Ovary (tissue), 9 donors: ENCODE data around the gene PITPNB. TPM values are rescaled to one million over a fixed set of nuclear protein-coding genes. Genes with fewer than 3 reads are reported as not detected.

Experiments used
- DNase-seq, 5 donors: peaks; one replicate each; pipeline ENCODE4 v3.0.0-alpha.2; 2019 to 2020
- H3K27ac ChIP-seq, 2 donors: fragments of 200-600 bp; one replicate each; pipeline versions ENCODE4 v1.5.1 to v1.8.0; 2019 to 2022
- H3K27me3 ChIP-seq: fragments of 200-600 bp; one replicate; pipeline ENCODE4 v1.8.0; 2022
- H3K36me3 ChIP-seq: fragments of 200-600 bp; sonication (generic); one replicate; pipeline ENCODE4 v1.5.1; 2019
- H3K4me1 ChIP-seq: one replicate; pipeline ENCODE4 v1.8.1; 2013; ENCODE audit warnings: mild to moderate bottlenecking, moderate library complexity; ENCODE audit not compliant: insufficient read depth
- H3K4me3 ChIP-seq: fragments of 200-600 bp; sonication (generic); one replicate; pipeline ENCODE4 v1.5.1; 2017
- H3K9me3 ChIP-seq, 2 donors: fragments of 200-600 bp in 1 of 2; sonication (generic) in 1 of 2; one replicate each; pipeline versions ENCODE4 v1.5.1 to v1.8.1; 2013 to 2019; ENCODE audit warnings: mild to moderate bottlenecking in 1 of 2, moderate library complexity in 1 of 2
- CTCF ChIP-seq, 3 donors: fragments of 450-650 bp in 2 of 3; fragments of 200-600 bp in 1 of 3; IDR thresholded peaks; one replicate each; pipeline versions ENCODE4 v1.5.1 to v1.8.0; 2016 to 2022; ENCODE audit warnings: antibody characterized with exemption in 3 of 3, mild to moderate bottlenecking in 1 of 3
- EP300 ChIP-seq: sonication (generic); formaldehyde crosslinking; IDR thresholded peaks from one replicate; pipeline ENCODE4 v1.6.1; 2017; ENCODE audit warnings: antibody characterized with exemption
- POLR2A ChIP-seq: fragments of 450-650 bp; IDR thresholded peaks from one replicate; pipeline ENCODE4 v1.6.1; 2017; ENCODE audit warnings: antibody characterized with exemption, mild to moderate bottlenecking, moderate library complexity
- WGBS, 3 donors: extraction: QIAGEN DNeasy Blood & Tissue Kit in 1 of 3; methylation state at CpG; one replicate each; pipeline versions ENCODE4 v1.1.5 to v1.1.7; 2013 to 2017; 5-methylcytosine and 5-hydroxymethylcytosine counted together
- intact Hi-C, 4 donors: fragments of 100-400 bp; cut with DNase I; formaldehyde crosslinking; loops; one replicate each; pipeline versions ENCODE4 v1.11.0 to v1.15.1; 2022 to 2023
- polyA plus RNA-seq, 2 donors: library from polyadenylated mRNA; stranded (reverse); fragments of 200-250 nt in 1 of 2; fragments of 350-450 nt in 1 of 2; fragmentation: Illumina TruSeq in 1 of 2; extraction: RNeasy Lipid Tissue Mini Kit (QIAGEN cat#74804) in 1 of 2; gene quantifications; one replicate each; pipeline ENCODE4 v1.2.3, GENCODE V29; 2013 to 2014
- total RNA-seq, 7 donors: library from RNA; depleted of rRNA in 2 of 7; stranded (reverse); fragments of >200 nt in 2 of 7; fragmentation: NEBNext Ultra II Directional in 3 of 7; extraction: Animal tissue kit (Norgen Biotek cat#: 25700) in 3 of 7; gene quantifications; one replicate each; pipeline versions ENCODE4 v1.1.0 to v1.2.4, GENCODE V29; 2016 to 2023
- donor health status: DM: no; HTN: no; CAD: no; lungs with moderate emphysema.
- donor health status: DM: no; HTN: no; CAD: no.
- donor health status: Bipolar disorder and iron deficiency.
- donor health status: DM: yes; HTN: yes; CAD: no.
- donor health status: DM: no; HTN: no; CAD: no.
- donor health status: DM: yes; HTN: yes; CAD: no.

PITPNB gene
- total and polyA plus RNA-seq, 9 donors = 26.6 to 77.2 (median 60.9) TPM

GRCh38 chr22:27814993-27815392 is 104.1 kb downstream of the PITPNB start:
- 87 to 91% (median 87%) methylated on average over 6 of the region's 6 CpGs for WGBS, 3 donors
- no peak for TF ChIP-seq EP300
- TF ChIP-seq POLR2A = no peak
- no peak for TF ChIP-seq CTCF (IDR thresholded peaks at IDR 0.05)
- H3K36me3 ChIP-seq = no peaks in the 10 kb centered on the region
- no peaks in the 10 kb centered on the region for H3K9me3 ChIP-seq
- H3K4me1 ChIP-seq = peaks cover 8% of the 10 kb centered on the region
- intact Hi-C loops = no loop called here
- H3K27me3 ChIP-seq = no peaks in the 10 kb centered on the region
- no peak overlapping the region for H3K4me3 ChIP-seq
- DNase-seq = no peak
- H3K27ac ChIP-seq = no peak overlapping the region

GRCh38 chr22:27811778-27812177 is 107.3 kb downstream of the PITPNB start:
- Histone ChIP-seq H3K4me1 (peaks cover 8% of the 10 kb centered on the region), H3K27ac (peak overlapping the region in 1 of 2 donors; percentile 62), H3K27me3 (no peaks in the 10 kb centered on the region), H3K36me3 (no peaks in the 10 kb centered on the region), H3K9me3 (no peaks in the 10 kb centered on the region), H3K4me3 (no peak overlapping the region)
- TF ChIP-seq CTCF (IDR thresholded peaks at IDR 0.05) (no peak), EP300 (no peak), POLR2A (no peak)
- intact Hi-C loops = no loop called here
- DNase-seq = no peak
- WGBS, 3 donors = 97 to 100% (median 97%) methylated on average over 3 of the region's 3 CpGs

- peaks cover 8% of the 10 kb centered on the region for H3K4me1 ChIP-seq
- H3K4me3 ChIP-seq = no peak overlapping the region
- DNase-seq = peak; percentile 82 to 91 (median 82)
- H3K9me3 ChIP-seq = no peaks in the 10 kb centered on the region
- intact Hi-C loops = no loop called here
- 9 to 22% (median 13%) methylated on average over 14 to 15 of the region's 15 CpGs for WGBS, 3 donors
- H3K27ac ChIP-seq = peak overlapping the region; percentile 62 to 73
- TF ChIP-seq CTCF (IDR thresholded peaks at IDR 0.05) (peak in 1 of 3 donors; percentile 26), EP300 (no peak), POLR2A (no peak)
- H3K27me3 ChIP-seq = no peaks in the 10 kb centered on the region
- no peaks in the 10 kb centered on the region for H3K36me3 ChIP-seq
Measured at GRCh38 chr22:27810609-27811151, 108.4 kb downstream of the PITPNB start.

- no peak overlapping the region for H3K4me3 ChIP-seq
- TF ChIP-seq POLR2A = no peak
- no peak for TF ChIP-seq CTCF (IDR thresholded peaks at IDR 0.05)
- TF ChIP-seq EP300 = no peak
- H3K36me3 ChIP-seq = no peaks in the 10 kb centered on the region
- H3K9me3 ChIP-seq = no peaks in the 10 kb centered on the region
- H3K27ac ChIP-seq = peak overlapping the region; percentile 62 to 73
- peaks cover 8% of the 10 kb centered on the region for H3K4me1 ChIP-seq
- WGBS, 3 donors = 48 to 56% (median 53%) methylated on average over 14 to 17 of the region's 17 CpGs
- no peaks in the 10 kb centered on the region for H3K27me3 ChIP-seq
- intact Hi-C loops = loop anchor here (5.0 to 10.0 kb wide), 4 partner anchors 135 to 1053 kb away; no protein-coding TSS in a partner anchor
- no peak for DNase-seq
Measured at GRCh38 chr22:27809700-27810608, 109.1 kb downstream of the PITPNB start.
